Measurements from ENCODE around the gene ADGRD2.
A peak's percentile ranks its signal among the peaks of the same experiment; 100 is the strongest.
"Not testable (repeated sequence)": the region's sequence is repeated elsewhere in the genome, so short reads cannot be mapped to it uniquely, and the experiment has no call there.

The ADGRD2 gene

DNA sequence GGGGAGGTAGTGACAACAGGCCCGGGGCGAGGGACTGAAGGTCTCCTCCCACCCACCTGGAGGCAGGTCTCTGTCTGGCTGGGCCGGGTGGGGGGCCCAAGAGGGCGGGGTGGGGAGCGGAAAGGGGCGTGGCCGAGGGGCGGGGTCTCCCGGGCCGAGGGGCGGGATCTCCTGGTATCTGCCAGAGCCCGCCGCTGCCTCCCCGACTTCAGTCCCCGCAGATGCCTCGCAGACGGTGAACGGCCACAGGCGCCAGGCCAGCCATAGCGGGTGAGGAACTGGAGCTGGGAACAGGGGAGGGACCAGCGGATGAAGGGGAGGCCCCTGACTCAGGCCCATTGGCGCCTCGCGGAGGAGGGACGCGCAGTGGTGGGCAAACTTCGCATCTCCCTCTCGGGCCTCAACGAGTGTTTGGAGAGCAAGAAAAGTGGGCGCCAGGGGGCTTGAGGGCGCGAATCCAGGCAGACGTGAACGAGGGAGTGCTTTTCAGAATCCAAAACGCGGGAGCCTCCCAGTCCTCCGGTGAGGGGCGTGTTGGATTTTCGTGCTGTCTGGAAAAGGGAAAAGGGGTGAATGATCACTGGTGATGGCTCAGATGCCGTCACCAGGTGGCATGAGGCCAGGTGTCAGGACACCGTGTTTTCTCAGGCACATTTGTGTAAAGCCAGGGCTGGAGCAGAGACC lies at the start of gene ADGRD2:
TSS of gene ADGRD2 (plus strand) at position 211 of the 684 bp plus-strand sequence. CDS start 1,216 bp downstream, outside the sequence.
- DNase-seq (ENCODE audit: low spot score): peak; percentile 87

DNA sequence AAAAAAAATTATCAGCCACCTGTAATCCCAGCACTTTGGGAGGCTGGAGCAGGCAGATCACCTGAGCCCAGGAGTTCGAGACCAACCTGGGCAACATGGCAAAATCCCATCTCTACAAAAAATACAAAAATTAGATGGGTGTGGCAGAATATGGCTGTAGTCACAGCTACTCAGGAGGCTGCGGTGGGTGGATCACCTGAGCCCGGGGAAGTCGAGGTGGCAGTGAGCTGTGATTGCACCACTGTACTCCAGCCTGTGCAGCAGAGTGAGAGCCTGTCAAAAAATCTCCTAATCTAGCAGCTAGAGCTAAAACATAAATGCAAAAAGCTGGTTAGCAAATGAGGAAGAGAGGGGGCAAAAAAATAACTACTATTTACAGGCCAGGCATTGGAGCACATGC lies 47.0 kb upstream of the ADGRD2 start:
- DNase-seq (ENCODE audit: low spot score): no peak

GRCh38 chr9:124409410-124409809 lies 40.8 kb upstream of the ADGRD2 start:
- no peak for DNase-seq (ENCODE audit: low spot score)

- DNase-seq (ENCODE audit: low spot score): no peak
These were observed 39.8 kb upstream of the ADGRD2 start for GRCh38 chr9:124410321-124410913.

- no peak for DNase-seq (ENCODE audit: low spot score)
These were observed 38.6 kb upstream of the ADGRD2 start for GRCh38 chr9:124411514-124412227.

DNA sequence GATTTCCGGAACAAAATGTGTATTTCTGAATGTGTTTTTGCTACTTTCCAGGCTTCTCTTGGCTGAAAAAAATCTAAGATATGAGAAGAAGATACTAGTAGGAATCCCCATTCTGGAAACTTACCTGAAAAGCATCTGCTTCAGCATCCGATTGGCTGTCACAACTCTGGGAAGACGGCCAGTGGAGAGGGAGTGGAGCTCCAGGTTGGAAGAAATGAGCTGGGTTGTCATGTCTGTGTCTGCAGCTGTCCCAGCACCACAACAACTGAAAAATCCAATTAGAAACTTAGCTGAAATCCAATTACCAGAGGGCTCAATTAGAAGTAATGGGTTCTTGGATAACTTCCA lies 38.0 kb upstream of the ADGRD2 start:
- DNase-seq (ENCODE audit: low spot score): no peak

GRCh38 chr9:124414612-124415011 lies 35.6 kb upstream of the ADGRD2 start:
- no peak for DNase-seq (ENCODE audit: low spot score)

DNA sequence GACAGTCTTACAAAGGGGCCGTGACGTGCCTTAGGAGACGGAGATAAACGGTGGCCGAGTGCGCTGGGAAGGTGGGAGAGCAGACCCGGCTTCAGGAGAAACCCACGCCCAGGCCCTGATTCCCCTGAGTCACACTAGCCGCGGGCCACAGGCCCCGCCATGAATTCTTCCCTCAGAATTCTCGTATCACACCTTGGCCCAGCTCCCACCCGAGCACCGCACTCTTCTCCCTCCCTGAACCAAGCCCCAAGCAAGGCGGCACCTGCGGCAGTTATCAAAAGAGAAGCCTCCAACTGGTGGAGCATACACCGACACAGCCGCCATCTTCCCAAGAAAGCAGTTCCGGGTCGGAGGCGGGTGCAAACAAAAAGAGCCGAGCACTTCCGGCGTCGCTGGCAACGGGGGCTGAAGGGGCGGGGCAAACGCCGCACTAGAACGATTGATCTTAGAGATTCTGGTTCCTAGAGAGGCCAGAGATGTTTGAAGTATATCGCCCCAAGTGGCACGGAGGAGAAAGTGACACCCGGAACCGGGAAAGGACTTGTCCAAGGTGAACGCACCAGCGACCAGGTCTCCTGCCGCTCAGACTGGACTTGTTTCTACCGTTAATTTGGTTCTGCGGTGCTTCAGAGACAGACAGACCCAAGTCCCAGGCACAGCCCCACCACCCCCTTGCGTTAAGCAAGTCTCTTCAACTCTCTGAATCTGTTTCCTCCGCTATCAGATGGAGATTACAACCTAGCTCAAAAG lies 35.0 kb upstream of the ADGRD2 start, which contains the start of gene PSMB7:
TSS of gene PSMB7 (minus strand) at position 341 of the 750 bp plus-strand sequence. CDS start at position 324, 17 bp downstream.
- DNase-seq (ENCODE audit: low spot score): peak; percentile 97

DNA sequence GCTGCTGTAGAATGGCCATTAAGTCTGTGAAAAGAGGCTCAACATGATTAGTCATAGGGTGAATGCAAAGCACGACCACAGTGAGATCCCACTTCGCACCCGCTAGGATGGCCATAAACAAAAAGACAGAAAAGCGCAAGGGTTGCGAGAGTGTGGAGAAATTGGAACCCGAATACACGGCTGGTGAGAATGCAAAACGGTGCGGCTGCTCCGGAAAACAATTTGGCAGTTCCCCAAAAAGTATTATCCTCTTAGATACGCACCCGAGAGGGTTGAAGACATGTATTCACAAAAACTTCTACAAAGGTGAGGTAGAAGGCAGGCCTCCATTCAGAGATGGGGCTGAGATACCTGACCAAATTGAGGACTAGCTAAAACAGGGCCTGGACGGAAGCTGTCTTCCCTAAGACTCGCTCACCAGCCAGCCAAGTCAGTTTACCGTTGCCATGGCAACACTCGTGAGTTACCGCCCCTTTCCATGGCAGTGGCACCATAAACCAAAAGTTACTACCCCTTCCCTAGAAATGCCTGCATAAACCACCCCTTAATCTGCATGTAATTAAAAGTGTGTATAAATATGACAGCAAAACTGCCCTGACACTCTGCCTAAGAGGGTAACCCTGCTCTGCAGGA lies 34.3 kb upstream of the ADGRD2 start:
- DNase-seq (ENCODE audit: low spot score): no peak

GRCh38 chr9:124419832-124420489 lies 30.3 kb upstream of the ADGRD2 start:
- DNase-seq (ENCODE audit: low spot score): no peak

DNA sequence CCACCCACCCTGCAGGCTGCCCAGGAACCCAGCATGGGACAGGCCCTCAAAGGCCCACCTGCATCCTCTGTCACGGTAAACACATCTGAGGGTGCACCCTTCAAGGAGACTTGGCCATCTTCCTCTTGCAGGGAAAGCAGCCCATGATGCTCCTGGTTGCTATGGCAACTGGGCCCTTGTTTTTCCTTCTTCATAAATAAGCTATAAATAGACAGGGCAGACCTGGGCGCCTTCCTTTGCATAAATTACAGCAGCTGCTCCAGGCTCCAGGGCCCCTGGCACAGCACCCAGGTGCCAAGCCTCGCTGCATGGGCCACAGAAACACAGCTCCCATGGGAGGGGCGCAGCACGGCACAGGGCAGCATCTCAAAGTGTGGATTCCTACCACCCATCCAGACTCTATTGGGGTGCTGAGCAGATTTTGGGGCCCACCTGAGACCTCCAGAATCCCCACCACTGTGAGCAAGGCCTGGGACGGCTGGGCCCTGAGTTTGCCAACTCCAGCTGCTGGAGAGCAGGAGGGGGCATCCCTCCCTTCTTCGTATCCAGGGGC lies 29.2 kb upstream of the ADGRD2 start:
- no peak for DNase-seq (ENCODE audit: low spot score)

GRCh38 chr9:124423155-124423554 lies 27.1 kb upstream of the ADGRD2 start:
- no peak for DNase-seq (ENCODE audit: low spot score)

DNA sequence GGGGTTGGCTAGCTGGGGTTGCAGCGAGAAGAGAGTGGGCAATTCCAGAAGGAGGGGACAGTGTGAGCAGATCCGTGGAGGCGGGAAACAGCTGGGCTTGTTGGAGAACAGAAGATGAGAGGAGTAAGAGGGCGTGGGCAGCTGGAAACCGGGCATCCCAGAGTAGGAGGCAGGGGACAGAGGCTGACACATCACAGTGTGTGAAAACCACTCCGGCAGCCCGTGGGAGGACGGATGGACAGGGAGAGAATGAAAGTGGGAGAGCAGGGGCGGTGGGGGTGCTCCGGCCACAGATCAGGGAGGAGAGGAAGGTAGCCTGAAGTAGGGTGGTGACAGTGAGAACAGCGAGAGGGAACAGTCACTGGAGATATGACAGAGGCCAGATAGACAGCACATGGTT lies 26.7 kb upstream of the ADGRD2 start:
- DNase-seq (ENCODE audit: low spot score): no peak

DNA sequence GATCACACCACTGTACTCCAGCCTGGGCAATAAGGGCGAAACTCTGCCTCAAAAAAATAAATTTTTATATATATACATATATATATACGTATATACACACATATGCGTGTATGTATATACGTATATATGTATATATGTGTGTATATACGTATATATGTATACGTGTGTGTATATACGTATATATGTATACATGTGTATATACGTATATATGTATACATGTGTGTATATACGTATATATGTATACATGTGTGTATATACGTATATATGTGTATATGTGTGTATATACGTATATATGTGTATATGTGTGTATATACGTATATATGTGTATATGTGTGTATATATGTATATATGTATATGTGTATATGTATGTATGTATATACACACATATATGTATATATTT lies 24.5 kb upstream of the ADGRD2 start:
- not testable (repeated sequence) for DNase-seq (ENCODE audit: low spot score)

DNA sequence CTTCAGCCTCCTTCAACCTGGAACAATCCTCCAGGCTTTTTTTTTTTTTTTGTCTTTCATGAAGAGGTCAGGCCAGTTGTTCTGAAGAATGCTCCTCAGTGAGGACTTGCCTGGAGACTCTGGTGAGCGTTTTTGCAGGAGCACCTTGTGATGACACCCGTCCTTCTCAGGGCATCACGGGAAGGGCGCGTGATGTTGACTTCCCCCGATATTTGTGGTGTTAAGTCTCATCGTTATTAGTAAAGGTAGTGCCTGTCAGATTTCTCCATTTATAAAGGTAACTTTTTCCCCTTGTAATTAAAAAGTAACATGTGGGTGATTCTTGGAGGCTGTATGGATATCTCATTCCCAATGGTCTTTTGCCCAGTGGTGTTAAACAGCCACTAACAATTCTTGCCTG lies 23.9 kb upstream of the ADGRD2 start:
- DNase-seq (ENCODE audit: low spot score): no peak

DNA sequence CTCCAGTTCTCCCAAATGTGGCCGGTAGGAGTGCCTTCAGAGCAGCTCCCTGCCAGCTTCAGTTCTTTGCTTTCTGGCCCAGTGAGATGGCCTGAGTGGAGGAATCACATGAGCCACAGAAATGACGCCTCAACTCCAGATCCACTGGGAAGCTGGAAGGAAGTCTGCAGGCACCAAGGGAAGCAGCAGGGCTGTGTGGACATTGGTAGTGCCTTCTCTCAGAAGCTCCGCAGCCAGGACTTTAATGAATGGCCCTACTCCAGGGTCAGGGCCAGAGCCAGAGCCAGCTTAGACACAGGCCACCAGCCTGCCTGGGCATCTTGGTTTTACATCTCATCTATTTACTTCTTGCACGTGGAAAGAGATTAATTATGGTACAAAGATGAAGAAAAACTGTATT lies 23.0 kb upstream of the ADGRD2 start:
- DNase-seq (ENCODE audit: low spot score): no peak

DNA sequence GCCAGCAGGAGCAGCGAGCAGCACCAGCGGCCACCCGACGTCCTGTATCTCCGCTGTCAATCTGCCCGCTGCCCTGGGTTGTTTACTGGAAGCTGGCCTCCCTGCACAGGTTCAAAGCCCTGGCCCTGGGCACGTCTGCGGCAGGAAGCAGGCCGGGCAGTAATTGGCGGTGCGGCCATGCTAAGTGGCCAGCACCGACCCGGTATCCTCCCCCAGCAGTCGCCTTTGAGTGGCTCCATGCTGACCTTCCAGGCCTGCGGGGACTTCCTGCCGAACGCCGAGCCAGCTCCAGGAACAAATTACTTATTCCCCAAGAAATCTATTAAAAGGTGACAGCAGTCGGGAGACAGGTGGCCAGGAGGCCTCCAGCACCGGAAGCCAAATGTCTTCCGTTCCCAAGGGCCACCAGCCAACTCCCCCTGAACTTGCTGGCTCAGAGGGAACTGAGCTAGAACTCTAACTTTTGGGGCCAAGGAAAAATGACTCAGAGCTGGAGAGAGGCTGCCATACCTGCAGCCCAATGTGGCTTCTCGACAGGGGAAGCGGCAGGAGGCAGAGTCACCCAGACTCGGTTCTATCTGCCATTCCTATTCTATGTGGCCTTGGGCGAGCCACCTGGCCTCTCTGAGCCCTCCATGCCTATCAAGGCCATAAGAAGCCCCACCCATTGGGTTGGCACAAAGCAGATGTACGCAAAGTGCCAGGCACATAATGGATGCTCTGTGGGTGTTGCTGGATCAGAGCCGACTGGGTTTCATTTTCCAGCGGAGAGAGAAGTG lies 21.3 kb upstream of the ADGRD2 start:
- no peak for DNase-seq (ENCODE audit: low spot score)

DNA sequence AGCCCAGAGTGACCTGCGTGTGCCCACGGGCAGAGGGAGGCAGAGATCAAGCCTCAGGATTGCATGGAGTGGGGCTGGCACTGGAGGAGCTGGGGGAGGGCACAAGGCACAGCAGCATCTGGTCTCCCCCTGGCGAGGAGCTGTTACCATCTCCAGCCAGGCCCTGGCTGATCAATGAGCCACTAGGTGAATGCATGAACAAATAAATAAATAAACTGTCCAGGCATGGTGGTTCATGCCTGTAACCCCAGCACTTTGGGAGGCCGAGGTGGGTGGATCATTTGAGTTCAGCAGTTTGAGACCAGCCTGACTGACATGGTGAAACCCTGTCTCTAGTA lies 20.8 kb upstream of the ADGRD2 start:
- no peak for DNase-seq (ENCODE audit: low spot score)

DNA sequence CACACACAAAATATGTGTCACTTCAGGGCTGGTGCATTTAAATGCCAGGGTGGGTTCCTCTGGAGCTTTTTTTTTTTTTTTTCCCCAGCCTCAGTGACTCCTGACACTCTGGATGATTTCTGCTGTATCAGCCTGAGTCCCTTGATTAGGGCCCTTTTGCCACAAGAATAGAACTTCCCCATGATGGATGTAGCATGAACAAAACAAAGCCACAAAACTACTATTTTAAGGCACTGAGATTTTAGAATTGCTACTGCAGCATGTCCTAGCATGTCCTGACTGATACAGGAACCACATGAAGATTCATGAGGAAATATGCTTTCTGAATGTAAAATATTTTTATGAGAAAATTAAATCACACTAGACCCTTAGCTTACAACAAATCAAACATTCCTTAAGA lies 13.9 kb upstream of the ADGRD2 start:
- no peak for DNase-seq (ENCODE audit: low spot score)

DNA sequence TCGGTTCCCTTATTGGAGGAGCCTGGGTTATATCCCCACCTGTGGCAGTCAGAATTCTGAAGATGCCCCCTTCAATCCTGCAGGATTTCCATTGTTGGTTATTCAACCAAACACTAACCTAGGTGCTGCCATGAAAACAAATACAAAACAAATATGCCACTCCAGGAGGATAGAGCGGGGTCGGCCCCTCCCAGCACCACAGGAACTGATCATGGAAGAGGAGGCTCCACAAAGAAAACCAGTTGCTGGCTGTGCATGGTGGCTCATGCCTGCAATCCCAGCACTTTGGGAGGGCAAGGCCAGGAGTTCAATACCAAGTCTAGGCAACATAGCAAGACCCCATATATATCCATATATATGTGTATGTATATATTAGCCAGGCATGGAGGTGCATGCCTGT lies 13.2 kb upstream of the ADGRD2 start:
- DNase-seq (ENCODE audit: low spot score): no peak

- no peak for DNase-seq (ENCODE audit: low spot score)
These were observed 12.2 kb upstream of the ADGRD2 start for GRCh38 chr9:124438091-124438490.

Measured in ecto neural progenitor cell (in vitro differentiated cells).